NOMO-1 treated with dmso at 0.1 percent for 144 hours (cell line): ENCODE results near the gene MRPL20.
"Not testable (repeated sequence)": the region's sequence is repeated elsewhere in the genome, so short reads cannot be mapped to it uniquely, and the experiment has no call there.

Source experiments
- DNase-seq: peaks from one replicate; lab custom pipeline; 2025; ENCODE audit not compliant: unreplicated experiment; lab: John Stamatoyannopoulos, UW

The MRPL20 gene

GRCh38 chr1:1388078-1388472 is 19.0 kb downstream of the MRPL20 start:
- DNase-seq = no peak

GRCh38 chr1:1387098-1388077 is 19.7 kb downstream of the MRPL20 start:
- DNase-seq = no peak

- DNase-seq = no peak
Measured at GRCh38 chr1:1385931-1386330, 21.2 kb downstream of the MRPL20 start.

GRCh38 chr1:1385339-1385738 is 21.8 kb downstream of the MRPL20 start:
- DNase-seq = not testable (repeated sequence)

- no peak for DNase-seq
Measured at GRCh38 chr1:1381294-1381693, 25.8 kb downstream of the MRPL20 start.

GRCh38 chr1:1380860-1381259 is 26.2 kb downstream of the MRPL20 start:
- DNase-seq = no peak

GRCh38 chr1:1377540-1378205 is 29.4 kb downstream of the MRPL20 start:
- no peak for DNase-seq

- no peak for DNase-seq
Measured at GRCh38 chr1:1376551-1377226, 30.4 kb downstream of the MRPL20 start.

- DNase-seq = peak; percentile 98
Measured at GRCh38 chr1:1374929-1375662, 32.0 kb downstream of the MRPL20 start, which contains the start of gene AURKAIP1. AURKAIP1 (minus strand) TSS chr1:1375207; CDS start chr1:1374756, 451 bp downstream.

- DNase-seq = no peak
Measured at GRCh38 chr1:1374589-1374928, 32.5 kb downstream of the MRPL20 start.

- DNase-seq = no peak
Measured at GRCh38 chr1:1373815-1374588, 33.1 kb downstream of the MRPL20 start.

GRCh38 chr1:1373051-1373814 is 33.9 kb downstream of the MRPL20 start:
- DNase-seq = no peak

GRCh38 chr1:1371746-1372711 is 35.1 kb downstream of the MRPL20 start:
- peak; percentile 58 for DNase-seq

- peak; percentile 94 for DNase-seq
Measured at GRCh38 chr1:1371364-1371745, 35.7 kb downstream of the MRPL20 start.

- DNase-seq = no peak
Measured at GRCh38 chr1:1370771-1371300, 36.3 kb downstream of the MRPL20 start.

- DNase-seq = not testable (repeated sequence)
Measured at GRCh38 chr1:1370094-1370493, 37.0 kb downstream of the MRPL20 start.

GRCh38 chr1:1367315-1367714 is 39.8 kb downstream of the MRPL20 start:
- DNase-seq = no peak

- DNase-seq = no peak
Measured at GRCh38 chr1:1366699-1367066, 40.4 kb downstream of the MRPL20 start.
